Activated CD4-positive, alpha-beta T cell treated with anti-CD3 and anti-CD28 coated beads, Interleukin-2, amount 50 U/mL, for 48 hours (primary cell): Measurements from ENCODE around the gene MESP2.

Experiments used
- DNase-seq, 2 experiments: peaks; one replicate each; pipeline ENCODE4 v3.0.0-alpha.2; 2020

MESP2 gene

GRCh38 chr15:89756897-89757296 is 19.2 kb upstream of the MESP2 start:
- DNase-seq = no peak

- no peak for DNase-seq
These were observed 17.8 kb upstream of the MESP2 start for GRCh38 chr15:89758283-89758682.

GRCh38 chr15:89758981-89759380 is 17.2 kb upstream of the MESP2 start:
- no peak for DNase-seq

GRCh38 chr15:89759835-89760234 is 16.3 kb upstream of the MESP2 start:
- no peak for DNase-seq

GRCh38 chr15:89760303-89761008 is 15.7 kb upstream of the MESP2 start:
- peak; percentile 84 to 87 for DNase-seq

- DNase-seq = no peak
These were observed 14.9 kb upstream of the MESP2 start for GRCh38 chr15:89761009-89761831.

GRCh38 chr15:89761929-89762328 is 14.2 kb upstream of the MESP2 start:
- no peak for DNase-seq

GRCh38 chr15:89765694-89766093 is 10.4 kb upstream of the MESP2 start:
- DNase-seq = no peak

- DNase-seq = no peak
These were observed 9.5 kb upstream of the MESP2 start for GRCh38 chr15:89766357-89767311.

- DNase-seq = no peak
These were observed 8.7 kb upstream of the MESP2 start for GRCh38 chr15:89767411-89767915.

GRCh38 chr15:89768071-89768500 is 8.0 kb upstream of the MESP2 start:
- DNase-seq = no peak

GRCh38 chr15:89769366-89769765 is 6.8 kb upstream of the MESP2 start:
- DNase-seq = no peak

GRCh38 chr15:89770041-89770440 is 6.1 kb upstream of the MESP2 start:
- no peak for DNase-seq

- DNase-seq = no peak
These were observed 3.1 kb upstream of the MESP2 start for GRCh38 chr15:89772932-89773583.

GRCh38 chr15:89774492-89774891 is 1.6 kb upstream of the MESP2 start:
- DNase-seq = no peak

GRCh38 chr15:89775815-89776214 is 317 bp upstream of the MESP2 start:
- no peak for DNase-seq

- DNase-seq = no peak
These were observed 1.1 kb downstream of the MESP2 start for GRCh38 chr15:89777073-89777751.

- no peak for DNase-seq
These were observed 1.7 kb downstream of the MESP2 start for GRCh38 chr15:89777782-89778380.

GRCh38 chr15:89778861-89779260 is 2.7 kb downstream of the MESP2 start:
- no peak for DNase-seq

GRCh38 chr15:89780601-89781000 is 4.5 kb downstream of the MESP2 start:
- DNase-seq = no peak

GRCh38 chr15:89781055-89781454 is 4.9 kb downstream of the MESP2 start:
- peak; percentile 37 to 55 for DNase-seq
